Superior temporal gyrus (tissue), 1 donor: ENCODE measurements around the gene HCK.

ENCODE experiments used
- DNase-seq: peaks from one replicate; pipeline ENCODE4 v3.0.0-alpha.2; 2016; ENCODE audit errors: extremely low spot score

The HCK gene

DNA sequence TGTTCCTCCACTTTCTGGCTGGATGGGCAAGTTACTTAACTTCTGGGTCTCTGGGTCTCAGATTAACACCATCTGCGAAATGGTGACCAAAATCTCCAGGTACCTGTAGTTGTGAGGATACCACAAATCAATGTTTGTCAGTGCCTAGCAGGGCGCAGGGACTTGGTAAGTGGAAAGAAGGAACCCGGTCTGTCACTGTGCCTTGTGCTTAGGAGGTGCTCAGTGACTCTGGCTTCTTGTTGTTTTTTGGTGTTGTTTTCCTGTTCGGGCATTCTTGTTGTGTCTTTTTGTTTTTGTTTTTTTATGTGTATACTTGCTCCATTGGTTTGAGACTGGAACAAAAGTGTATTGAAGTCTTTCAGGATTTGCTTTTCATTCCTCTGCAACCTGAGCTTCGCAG, 75.3 kb downstream of the HCK start:
- DNase-seq = no peak

DNA sequence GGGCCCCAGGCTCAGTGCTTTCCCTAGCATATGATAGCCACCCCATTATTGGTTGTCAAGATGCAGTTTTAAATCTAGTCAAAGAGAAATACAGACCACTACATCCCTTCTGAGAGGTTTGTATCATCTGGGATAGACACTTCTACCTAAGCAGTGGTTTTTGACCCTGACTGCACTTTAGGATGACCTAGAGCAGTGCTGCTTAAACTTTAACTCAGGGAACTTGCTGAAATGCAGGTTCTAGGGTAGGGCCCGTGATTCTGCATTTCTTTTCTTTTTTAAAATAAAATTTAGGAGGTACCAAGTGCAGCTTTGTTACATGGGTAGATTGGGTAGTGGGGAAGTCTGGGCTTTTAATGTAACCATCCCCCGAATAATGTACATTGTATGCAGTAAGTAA, 76.1 kb downstream of the HCK start:
- DNase-seq = no peak

DNA sequence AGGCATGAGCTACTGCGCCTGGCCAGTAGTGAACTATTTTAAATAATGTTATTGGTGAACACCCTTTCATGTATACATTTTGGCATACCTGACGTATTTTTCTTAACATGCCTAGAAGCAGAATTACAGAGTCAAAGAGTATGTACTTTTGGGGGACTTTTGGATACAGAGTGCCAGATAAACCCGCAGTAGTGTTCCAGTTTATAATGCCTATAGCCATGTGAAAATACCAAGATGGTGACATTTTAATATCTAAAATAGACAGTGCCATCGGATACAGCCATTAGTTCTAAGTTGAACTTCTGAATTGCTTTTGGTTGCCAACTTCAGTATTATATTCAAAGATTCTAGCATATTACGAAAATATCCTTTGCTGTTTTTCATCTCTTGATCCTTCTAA, 77.8 kb downstream of the HCK start:
- no peak for DNase-seq

DNA sequence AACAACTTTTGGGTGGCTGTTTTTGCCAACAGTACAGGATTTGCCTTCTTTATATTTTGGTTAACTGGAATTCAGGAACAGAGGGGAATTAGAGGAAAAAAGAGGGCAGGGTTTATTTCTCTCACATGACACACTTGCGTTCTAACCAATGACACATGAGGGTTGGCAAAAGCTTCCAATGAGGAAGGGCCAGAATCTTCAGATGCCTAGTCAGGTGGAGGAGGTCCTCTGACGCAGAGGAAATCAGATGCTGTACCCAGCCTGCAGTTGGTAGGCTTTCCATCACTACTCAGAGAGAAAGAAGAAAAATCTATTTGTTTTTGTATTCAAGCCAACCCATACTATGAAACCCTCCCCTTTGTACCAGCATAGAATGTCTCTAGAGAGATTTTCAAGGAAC, 78.3 kb downstream of the HCK start:
- DNase-seq = no peak

DNA sequence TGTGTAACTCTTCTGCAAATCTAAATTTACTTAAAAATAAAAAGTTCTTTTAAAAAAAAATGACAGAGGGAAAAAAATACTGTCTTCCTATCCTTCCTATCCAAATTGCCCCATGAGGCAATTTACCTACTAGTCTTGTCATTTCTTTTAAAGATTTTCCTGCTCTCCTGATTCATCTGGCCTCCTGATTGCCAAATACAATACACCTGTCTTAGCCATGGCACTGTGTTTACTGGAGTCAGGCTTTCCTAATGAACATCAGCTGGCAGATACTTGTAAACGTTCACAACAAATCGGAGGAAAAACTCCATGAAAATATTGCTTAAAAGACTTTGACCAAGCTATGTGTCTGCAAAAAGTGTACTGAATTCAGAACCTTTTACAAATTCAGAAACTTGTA, 78.9 kb downstream of the HCK start:
- no peak for DNase-seq

DNA sequence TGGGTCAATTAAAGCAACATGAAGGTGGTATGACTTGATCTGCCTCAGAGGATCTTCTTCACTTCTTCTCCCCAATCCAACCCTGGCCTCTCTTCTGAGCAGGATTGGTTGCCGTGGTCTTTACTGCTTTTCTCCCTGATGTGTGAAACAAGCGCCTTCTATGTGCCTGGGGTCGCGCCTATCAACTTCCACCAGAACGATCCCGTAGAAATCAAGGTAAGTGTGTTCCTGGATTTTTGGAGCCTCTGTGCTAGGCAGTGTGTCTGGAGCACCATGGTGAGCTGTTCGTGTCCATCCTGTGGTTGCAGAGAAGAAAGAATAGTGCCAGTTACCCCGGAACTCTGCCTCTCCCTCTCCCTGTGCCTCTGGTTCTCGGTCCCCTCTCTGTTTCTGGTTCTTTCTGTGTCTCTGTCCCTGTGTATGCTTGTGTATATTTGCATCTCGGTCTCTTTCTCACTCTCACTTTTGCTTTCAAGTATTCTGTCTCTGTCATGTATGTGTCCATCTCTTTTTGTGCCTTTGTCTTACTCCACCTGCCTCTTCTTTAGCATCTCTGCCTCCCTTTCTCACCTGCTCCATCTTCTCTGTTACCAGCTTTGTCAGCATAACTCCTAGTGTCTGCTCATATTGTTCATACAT, 81.0 kb downstream of the HCK start:
- no peak for DNase-seq

DNA sequence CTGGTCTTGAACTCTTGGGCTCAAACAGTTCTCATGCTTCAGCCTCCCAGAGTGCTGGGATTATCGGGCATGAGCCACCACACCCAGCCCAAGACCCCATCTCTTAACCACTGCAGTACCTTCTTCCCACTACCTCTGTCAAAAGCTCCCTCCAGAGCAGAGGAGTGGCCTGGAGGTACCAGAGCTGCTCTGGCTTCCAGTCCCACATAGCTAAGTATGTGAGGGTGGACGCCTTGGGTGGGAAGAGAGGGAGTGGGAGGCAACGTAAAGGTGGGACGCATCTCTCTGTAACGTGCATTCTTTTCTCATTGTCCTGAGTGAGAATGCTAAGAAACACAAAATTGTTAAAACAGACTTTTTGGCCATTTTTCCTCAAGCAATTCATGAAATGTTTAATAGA, 82.0 kb downstream of the HCK start:
- DNase-seq = no peak

DNA sequence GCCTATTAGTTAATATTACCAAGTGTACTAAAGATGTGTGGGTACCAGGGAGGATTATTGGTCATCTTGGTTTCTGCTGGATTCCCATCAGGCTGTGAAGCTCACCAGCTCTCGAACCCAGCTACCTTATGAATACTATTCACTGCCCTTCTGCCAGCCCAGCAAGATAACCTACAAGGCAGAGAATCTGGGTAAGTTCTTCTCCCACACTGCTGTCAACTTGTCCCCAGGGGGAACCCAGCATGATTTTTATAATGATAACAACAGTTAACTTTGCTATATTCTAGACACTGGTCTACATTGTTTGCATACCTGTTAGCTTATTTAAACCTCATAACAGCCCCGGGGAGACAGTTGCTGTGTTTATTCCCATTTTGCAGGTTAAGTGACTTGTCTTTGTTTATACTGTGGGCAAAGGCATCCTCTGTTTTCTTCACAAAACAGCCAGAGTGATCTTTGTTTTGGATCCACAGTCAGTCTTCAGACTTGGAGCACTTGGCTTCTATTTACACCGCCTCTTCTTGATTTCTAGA, 84.0 kb downstream of the HCK start:
- no peak for DNase-seq

DNA sequence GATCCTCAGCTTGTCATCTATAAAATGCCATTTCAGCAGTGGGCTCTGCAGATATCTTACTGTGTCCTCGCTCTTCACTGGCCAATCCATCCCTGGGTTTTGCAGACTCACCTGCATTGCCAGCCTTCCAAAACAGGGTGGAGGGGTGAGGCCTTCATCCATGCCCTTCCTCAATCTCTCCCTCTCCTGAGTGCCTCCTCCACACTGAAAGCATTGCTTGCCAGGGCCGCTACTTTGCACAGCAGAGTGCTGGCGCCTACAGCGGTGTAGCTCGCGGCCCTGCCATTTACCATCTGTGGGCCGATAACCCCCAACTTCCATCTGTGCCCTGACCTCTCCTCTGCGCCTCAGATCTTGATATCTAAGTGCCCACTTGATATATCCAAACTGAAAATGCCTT, 86.9 kb downstream of the HCK start:
- no peak for DNase-seq

DNA sequence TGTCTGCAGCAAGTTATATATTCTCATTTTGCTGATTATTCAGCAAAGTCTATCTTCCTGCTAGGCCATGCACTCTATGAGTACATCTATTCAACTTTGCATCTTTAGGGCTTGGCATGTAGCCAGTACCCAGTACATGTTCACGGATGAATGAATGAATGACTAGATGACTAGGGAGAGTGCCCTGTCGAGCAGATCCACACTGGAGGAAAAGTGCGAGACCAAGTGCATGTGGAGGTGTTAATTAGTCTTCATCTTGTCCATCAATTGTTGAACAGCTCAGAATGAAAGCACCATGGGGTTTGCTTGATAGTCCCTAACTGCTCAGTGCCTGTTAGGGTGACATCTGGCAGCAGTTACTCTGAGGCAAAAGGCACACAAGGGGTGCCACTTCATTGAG, 87.9 kb downstream of the HCK start:
- no peak for DNase-seq

DNA sequence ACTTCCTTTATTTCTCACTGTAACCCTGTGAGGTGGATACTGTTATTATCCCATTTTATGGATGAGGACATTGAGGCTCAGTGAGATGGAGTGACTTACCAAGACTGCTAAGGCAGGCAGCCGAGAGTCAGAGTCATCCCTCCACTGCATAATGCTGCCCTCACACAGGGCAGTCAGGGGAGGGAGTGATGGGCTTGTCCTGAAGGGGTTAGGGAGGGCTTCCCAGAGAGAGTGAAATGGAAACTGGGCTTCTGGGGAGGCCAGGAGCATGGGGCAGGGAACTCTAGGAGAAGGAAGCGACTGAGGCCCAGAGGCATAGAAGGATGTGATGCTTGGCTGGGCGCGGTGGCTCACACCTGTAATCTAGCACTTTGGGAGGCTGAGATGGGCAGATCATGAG, 88.6 kb downstream of the HCK start:
- no peak for DNase-seq

DNA sequence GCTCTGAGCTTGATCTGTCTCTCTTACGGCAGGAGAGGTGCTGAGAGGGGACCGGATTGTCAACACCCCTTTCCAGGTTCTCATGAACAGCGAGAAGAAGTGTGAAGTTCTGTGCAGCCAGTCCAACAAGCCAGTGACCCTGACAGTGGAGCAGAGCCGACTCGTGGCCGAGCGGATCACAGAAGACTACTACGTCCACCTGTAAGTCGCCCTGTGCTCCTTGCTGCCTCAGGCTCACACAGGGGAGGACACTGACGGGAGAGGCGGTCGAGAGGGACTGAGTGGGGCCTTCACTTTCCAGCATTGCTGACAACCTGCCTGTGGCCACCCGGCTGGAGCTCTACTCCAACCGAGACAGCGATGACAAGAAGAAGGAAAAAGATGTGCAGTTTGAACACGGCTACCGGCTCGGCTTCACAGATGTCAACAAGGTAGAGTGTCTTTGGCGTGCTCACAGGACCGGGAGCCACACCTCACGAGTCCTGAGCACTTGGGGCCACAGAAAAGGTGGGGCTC, 89.5 kb downstream of the HCK start:
- DNase-seq = no peak

DNA sequence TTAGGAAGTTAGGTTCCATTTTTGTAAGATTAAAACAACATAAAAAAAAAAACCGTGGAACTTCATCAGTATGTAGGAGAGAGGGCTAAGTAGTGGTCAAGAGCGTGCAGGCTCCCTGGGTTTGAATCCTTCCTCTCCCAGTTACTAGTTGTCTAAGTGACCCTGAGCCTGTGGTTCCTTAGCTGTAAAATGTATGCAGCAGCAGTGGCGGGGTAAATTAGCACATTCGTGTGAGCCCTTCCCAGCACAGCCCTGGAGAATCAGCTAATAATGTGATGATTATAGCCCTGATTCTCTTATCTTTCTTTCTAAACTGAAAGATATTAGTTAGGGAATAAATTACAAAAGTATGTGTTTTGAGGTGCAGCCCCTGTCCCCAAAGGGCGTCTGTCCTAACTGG, 90.0 kb downstream of the HCK start:
- no peak for DNase-seq

DNA sequence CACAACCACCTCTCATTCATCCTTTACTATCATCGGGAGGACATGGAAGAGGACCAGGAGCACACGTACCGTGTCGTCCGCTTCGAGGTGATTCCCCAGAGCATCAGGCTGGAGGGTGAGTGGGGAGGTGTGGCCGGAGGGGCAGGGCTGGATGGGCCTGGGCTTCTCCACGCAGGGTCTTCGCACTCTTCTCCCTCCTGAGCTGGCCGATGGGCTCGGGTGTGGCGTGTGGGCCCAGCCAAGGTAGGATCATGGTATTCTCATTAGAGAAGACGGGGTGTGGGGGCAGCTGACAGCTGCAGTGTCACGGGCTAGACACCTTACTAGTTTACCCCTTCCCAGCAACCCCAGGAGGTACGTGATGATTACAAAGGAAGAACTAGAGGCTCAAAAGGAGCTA, 90.9 kb downstream of the HCK start:
- no peak for DNase-seq

DNA sequence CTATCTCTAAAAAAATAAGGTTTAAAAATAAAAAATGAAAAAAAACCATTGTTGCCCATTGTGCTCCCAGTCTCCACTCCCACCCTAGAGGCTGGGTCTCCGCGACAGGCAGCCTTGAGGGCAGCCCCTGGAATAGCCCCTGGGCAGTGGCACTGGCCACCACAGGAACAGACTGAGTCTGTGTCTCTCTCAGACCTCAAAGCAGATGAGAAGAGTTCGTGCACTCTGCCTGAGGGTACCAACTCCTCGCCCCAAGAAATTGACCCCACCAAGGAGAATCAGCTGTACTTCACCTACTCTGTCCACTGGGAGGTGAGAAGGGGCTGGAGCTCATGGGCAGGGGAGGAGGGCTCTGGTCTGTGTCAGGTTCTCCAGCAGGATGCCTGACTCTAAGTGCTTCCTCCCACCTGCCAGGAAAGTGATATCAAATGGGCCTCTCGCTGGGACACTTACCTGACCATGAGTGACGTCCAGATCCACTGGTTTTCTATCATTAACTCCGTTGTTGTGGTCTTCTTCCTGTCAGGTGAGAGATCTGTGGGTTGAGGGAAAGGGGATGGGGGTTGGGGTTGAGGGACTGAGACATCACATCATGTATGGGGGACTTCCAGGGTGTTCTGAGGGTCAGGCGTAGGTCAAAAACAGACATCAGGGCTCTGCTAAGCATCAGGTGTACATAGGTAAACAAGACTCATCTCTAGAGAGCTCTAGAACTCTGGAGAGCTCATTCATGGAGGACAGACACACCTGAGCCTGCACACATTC, 93.0 kb downstream of the HCK start:
- no peak for DNase-seq

DNA sequence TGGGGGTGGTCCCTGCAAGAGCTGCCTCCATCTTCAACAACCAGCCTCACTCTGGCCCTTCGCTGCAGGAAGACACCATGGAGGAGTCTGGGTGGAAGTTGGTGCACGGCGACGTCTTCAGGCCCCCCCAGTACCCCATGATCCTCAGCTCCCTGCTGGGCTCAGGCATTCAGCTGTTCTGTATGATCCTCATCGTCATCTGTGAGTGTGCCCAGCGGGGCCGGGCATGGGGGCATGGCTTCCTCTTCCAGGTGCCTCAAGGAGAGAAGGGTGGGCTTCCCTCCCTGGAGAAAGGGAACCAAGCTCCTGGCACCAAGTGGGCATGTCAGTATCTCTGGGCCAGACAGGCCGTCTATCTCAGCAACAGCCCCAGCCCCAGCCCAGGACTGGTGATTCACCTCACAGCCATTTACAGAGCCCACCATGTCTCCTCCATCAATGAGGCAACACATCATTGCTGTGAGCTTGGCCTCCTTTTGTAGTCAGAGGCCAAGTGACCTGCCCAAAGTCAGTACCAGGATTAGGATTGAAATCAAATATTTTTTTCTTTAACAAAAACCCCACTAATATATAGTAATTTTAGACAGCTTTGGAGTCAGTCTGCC, 97.6 kb downstream of the HCK start:
- no peak for DNase-seq

DNA sequence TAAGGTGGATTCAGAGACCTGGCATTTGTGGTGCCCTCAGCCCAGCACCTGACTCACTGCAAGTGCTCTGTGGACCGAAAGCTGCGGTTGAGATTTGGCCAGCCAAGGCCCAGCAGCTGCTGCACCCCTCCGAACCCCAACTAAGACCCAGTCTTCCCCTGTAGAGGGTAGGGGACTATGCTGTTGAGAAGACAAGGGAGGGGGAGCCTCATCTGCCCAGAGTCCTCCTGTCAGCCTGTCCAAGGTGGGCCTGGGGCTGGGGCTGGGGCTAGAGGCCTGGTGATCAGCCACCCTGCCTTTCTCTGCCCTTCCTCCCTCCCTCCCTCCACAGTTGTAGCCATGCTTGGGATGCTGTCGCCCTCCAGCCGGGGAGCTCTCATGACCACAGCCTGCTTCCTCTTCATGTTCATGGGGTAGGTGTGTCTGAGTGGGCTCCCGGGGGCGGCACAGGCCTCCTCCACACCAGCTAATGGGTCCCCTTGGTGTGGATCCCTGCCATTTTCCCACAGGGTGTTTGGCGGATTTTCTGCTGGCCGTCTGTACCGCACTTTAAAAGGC, 98.3 kb downstream of the HCK start:
- DNase-seq = no peak
